HEK293 (cell line): ENCODE measurements around the gene MBLAC1.

Experiments
- KLF10 ChIP-seq: fragments of 450-650 bp; IDR thresholded peaks from 2 replicates; pipeline ENCODE4 v1.5.1; 2018; ENCODE audit warnings: missing biosample characterization, mild to moderate bottlenecking, missing genetic modification characterization
- PRDM2 ChIP-seq: fragments of 450-650 bp; formaldehyde crosslinking; IDR thresholded peaks from 2 replicates; pipeline ENCODE4 v1.5.1; 2016; ENCODE audit warnings: missing biosample characterization, missing genetic modification characterization, borderline replicate concordance
- REPIN1 ChIP-seq: fragments of 450-650 bp; formaldehyde crosslinking; IDR thresholded peaks from 2 replicates; pipeline ENCODE4 v1.5.1; 2017; ENCODE audit warnings: missing biosample characterization, missing genetic modification characterization, low read depth
- SETDB1 ChIP-seq: IDR thresholded peaks from one replicate; pipeline ENCODE4 v1.6.1; 2017; ENCODE audit warnings: mild to moderate bottlenecking, low read length, moderate library complexity, mixed read lengths; ENCODE audit not compliant: insufficient read length
- WT1 ChIP-seq: fragments of 450-650 bp; formaldehyde crosslinking; IDR thresholded peaks from 2 replicates; pipeline ENCODE4 v1.5.1; 2016; ENCODE audit warnings: missing biosample characterization, missing genetic modification characterization
- YY2 ChIP-seq: fragments of 450-650 bp; formaldehyde crosslinking; IDR thresholded peaks from 2 replicates; pipeline ENCODE4 v1.5.1; 2016; ENCODE audit warnings: missing biosample characterization, missing genetic modification characterization
- ZBTB44 ChIP-seq: fragments of 450-650 bp; IDR thresholded peaks from 2 replicates; pipeline ENCODE4 v1.5.1; 2018; ENCODE audit warnings: missing biosample characterization, mild to moderate bottlenecking, missing genetic modification characterization
- ZFHX2 ChIP-seq: fragments of 450-650 bp; formaldehyde crosslinking; conservative IDR thresholded peaks from 2 replicates; pipeline ENCODE4 v1.5.1; 2016; ENCODE audit warnings: missing biosample characterization, missing genetic modification characterization
- ZNF114 ChIP-seq: fragments of 450-650 bp; formaldehyde crosslinking; IDR thresholded peaks from 2 replicates; pipeline ENCODE4 v1.5.0; 2017; ENCODE audit warnings: missing biosample characterization, missing genetic modification characterization
- ZNF121 ChIP-seq: fragments of 450-650 bp; formaldehyde crosslinking; IDR thresholded peaks from 2 replicates; pipeline ENCODE4 v1.5.1; 2016; ENCODE audit warnings: missing biosample characterization, missing genetic modification characterization
- ZNF175 ChIP-seq: fragments of 450-650 bp; formaldehyde crosslinking; IDR thresholded peaks from 2 replicates; pipeline ENCODE4 v1.5.1; 2016; ENCODE audit warnings: missing biosample characterization, missing genetic modification characterization
- ZNF19 ChIP-seq: fragments of 450-650 bp; formaldehyde crosslinking; IDR thresholded peaks from 2 replicates; pipeline ENCODE4; 2016; ENCODE audit warnings: missing biosample characterization, missing genetic modification characterization, low read depth
- ZNF350 ChIP-seq: fragments of 450-650 bp; formaldehyde crosslinking; IDR thresholded peaks from 2 replicates; pipeline ENCODE4 v1.5.0; 2017; ENCODE audit warnings: missing biosample characterization, mild to moderate bottlenecking, missing genetic modification characterization
- ZNF391 ChIP-seq: fragments of 450-650 bp; formaldehyde crosslinking; IDR thresholded peaks from 2 replicates; pipeline ENCODE4 v1.5.1; 2016; ENCODE audit warnings: low read depth, missing biosample characterization, missing genetic modification characterization, borderline replicate concordance
- ZNF423 ChIP-seq: fragments of 450-650 bp; formaldehyde crosslinking; IDR thresholded peaks from 2 replicates; pipeline ENCODE4 v1.5.1; 2016; ENCODE audit warnings: missing biosample characterization, missing genetic modification characterization
- ZNF48 ChIP-seq: fragments of 450-650 bp; formaldehyde crosslinking; IDR thresholded peaks from 2 replicates; pipeline ENCODE4 v1.5.1; 2016; ENCODE audit warnings: missing biosample characterization, missing genetic modification characterization
- ZNF623 ChIP-seq: fragments of 450-650 bp; formaldehyde crosslinking; IDR thresholded peaks from 2 replicates; pipeline ENCODE4 v1.5.1; 2016; ENCODE audit warnings: missing biosample characterization, missing genetic modification characterization
- ZNF624 ChIP-seq: fragments of 450-650 bp; formaldehyde crosslinking; IDR thresholded peaks from 2 replicates; pipeline ENCODE4 v1.5.1; 2017; ENCODE audit warnings: missing biosample characterization, missing genetic modification characterization
- ZNF639 ChIP-seq: fragments of 450-650 bp; formaldehyde crosslinking; IDR thresholded peaks from 2 replicates; pipeline ENCODE4 v1.5.1; 2016; ENCODE audit warnings: missing biosample characterization, missing genetic modification characterization
- ZNF837 ChIP-seq: fragments of 450-650 bp; formaldehyde crosslinking; IDR thresholded peaks from 2 replicates; pipeline ENCODE4 v1.5.1; 2016; ENCODE audit warnings: missing biosample characterization, missing genetic modification characterization
- TF ChIP-seq, protein P1 (sequence below): fragments of 450-650 bp; formaldehyde crosslinking; IDR thresholded peaks from 2 replicates; pipeline ENCODE4 v1.5.1; 2016; ENCODE audit warnings: missing biosample characterization, missing genetic modification characterization
- TF ChIP-seq, protein P2 (sequence below): fragments of 450-650 bp; formaldehyde crosslinking; IDR thresholded peaks from 2 replicates; pipeline ENCODE4 v1.5.1; 2016; ENCODE audit warnings: missing biosample characterization, missing genetic modification characterization
- TF ChIP-seq, protein P3 (sequence below): fragments of 450-650 bp; formaldehyde crosslinking; IDR thresholded peaks from 2 replicates; pipeline ENCODE4 v1.5.1; 2017; ENCODE audit warnings: missing biosample characterization, missing genetic modification characterization

Gene MBLAC1

DNA sequence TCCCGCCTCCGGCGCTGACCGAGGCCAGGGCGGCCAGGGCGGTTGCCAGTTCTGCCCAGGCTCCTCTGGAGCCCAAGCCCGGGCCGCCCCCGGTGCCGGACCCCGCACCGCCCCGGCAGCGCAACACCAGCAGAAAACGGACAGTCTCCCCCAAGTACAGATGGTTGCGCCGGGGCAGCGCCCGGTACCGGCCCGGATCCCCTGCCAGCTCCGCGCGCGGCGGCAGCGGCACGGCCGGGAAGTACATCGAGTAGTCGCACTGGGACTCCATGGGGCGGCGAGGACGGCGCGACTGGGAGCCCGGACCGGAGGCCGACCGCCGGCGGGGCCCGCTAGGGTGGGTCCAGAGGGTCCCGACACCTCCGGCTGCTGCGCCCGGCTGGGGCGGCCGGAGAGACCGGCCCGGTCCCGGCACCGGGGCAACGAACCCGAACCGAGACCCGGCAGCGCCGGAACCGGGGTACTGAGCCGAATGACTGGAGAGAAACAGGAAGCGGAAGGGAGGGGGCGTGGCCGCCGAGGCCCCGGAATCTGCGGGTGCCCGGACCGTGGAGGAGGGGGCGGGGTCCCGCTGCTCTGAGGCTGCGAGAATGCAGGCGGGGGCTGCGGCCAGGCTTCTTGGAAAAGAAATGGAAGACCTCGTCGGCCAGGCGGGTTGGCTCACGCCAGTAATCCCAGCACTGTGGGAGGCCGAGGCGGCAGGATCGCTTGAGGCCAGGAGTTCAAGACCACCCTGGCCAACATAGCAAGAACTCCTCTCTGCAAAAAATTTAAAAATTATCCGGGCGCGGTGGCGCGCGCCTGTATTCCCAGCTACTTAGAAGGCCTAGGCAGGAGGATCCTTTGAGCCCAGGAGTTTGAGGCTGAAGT is 31.7 kb downstream of the MBLAC1 start, which contains the start of gene TRAPPC14 (continued):
- TF ChIP-seq PRDM2, result no peak
- no peak for TF ChIP-seq ZNF48 (tag by site-specific recombination)
- no peak for TF ChIP-seq ZNF624 (tag by site-specific recombination)
- TF ChIP-seq KLF10, result peak; percentile 72
- TF ChIP-seq ZBTB44 (tag by site-specific recombination), result no peak
- TF ChIP-seq, protein P1, sequence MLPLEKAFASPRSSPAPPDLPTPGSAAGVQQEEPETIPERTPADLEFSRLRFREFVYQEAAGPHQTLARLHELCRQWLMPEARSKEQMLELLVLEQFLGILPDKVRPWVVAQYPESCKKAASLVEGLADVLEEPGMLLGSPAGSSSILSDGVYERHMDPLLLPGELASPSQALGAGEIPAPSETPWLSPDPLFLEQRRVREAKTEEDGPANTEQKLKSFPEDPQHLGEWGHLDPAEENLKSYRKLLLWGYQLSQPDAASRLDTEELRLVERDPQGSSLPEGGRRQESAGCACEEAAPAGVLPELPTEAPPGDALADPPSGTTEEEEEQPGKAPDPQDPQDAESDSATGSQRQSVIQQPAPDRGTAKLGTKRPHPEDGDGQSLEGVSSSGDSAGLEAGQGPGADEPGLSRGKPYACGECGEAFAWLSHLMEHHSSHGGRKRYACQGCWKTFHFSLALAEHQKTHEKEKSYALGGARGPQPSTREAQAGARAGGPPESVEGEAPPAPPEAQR, result no peak
- TF ChIP-seq ZNF114 (tag by site-specific recombination), result no peak
- TF ChIP-seq, protein P2, sequence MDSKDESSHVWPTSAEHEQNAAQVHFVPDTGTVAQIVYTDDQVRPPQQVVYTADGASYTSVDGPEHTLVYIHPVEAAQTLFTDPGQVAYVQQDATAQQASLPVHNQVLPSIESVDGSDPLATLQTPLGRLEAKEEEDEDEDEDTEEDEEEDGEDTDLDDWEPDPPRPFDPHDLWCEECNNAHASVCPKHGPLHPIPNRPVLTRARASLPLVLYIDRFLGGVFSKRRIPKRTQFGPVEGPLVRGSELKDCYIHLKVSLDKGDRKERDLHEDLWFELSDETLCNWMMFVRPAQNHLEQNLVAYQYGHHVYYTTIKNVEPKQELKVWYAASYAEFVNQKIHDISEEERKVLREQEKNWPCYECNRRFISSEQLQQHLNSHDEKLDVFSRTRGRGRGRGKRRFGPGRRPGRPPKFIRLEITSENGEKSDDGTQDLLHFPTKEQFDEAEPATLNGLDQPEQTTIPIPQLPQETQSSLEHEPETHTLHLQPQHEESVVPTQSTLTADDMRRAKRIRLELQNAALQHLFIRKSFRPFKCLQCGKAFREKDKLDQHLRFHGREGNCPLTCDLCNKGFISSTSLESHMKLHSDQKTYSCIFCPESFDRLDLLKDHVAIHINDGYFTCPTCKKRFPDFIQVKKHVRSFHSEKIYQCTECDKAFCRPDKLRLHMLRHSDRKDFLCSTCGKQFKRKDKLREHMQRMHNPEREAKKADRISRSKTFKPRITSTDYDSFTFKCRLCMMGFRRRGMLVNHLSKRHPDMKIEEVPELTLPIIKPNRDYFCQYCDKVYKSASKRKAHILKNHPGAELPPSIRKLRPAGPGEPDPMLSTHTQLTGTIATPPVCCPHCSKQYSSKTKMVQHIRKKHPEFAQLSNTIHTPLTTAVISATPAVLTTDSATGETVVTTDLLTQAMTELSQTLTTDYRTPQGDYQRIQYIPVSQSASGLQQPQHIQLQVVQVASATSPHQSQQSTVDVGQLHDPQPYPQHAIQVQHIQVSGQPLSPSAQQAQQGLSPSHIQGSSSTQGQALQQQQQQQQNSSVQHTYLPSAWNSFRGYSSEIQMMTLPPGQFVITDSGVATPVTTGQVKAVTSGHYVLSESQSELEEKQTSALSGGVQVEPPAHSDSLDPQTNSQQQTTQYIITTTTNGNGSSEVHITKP (tag by site-specific recombination), result peak; percentile 32; the same call in 1 of the 2 replicates
- TF ChIP-seq WT1, result no peak
- no peak for TF ChIP-seq ZNF19 (tag by site-specific recombination)
- no peak for TF ChIP-seq ZNF121 (tag by site-specific recombination)
- no peak for TF ChIP-seq SETDB1
- 0 out of 2 replicates have a peak, but pooled peaks have one; percentile 36 for TF ChIP-seq ZNF639 (tag by site-specific recombination)
- TF ChIP-seq REPIN1 (tag by site-specific recombination), result no peak
- no peak for TF ChIP-seq ZNF423 (tag by site-specific recombination)
- no peak for TF ChIP-seq ZNF623
- TF ChIP-seq ZNF391 (tag by site-specific recombination), result no peak
- no peak for TF ChIP-seq YY2 (tag by site-specific recombination)
- TF ChIP-seq ZNF837 (tag by site-specific recombination), result no peak
- no peak for TF ChIP-seq ZNF175 (tag by site-specific recombination)
- no peak for TF ChIP-seq ZNF350
- peak; percentile 71 for TF ChIP-seq ZFHX2 (tag by site-specific recombination)
- TF ChIP-seq, protein P3, sequence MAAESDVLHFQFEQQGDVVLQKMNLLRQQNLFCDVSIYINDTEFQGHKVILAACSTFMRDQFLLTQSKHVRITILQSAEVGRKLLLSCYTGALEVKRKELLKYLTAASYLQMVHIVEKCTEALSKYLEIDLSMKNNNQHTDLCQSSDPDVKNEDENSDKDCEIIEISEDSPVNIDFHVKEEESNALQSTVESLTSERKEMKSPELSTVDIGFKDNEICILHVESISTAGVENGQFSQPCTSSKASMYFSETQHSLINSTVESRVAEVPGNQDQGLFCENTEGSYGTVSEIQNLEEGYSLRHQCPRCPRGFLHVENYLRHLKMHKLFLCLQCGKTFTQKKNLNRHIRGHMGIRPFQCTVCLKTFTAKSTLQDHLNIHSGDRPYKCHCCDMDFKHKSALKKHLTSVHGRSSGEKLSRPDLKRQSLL, result no peak
